CD4-positive, alpha-beta T cell treated with Interleukin-4 for 1 hour (primary cell): ENCODE data around the gene MED13.
"Not testable (repeated sequence)": the region's sequence is repeated elsewhere in the genome, so short reads cannot be mapped to it uniquely, and the experiment has no call there.

ENCODE experiments used
- DNase-seq, 2 donors: peaks; one replicate each; pipeline ENCODE4 v3.0.0-alpha.2; 2020 to 2022

MED13 gene

DNA sequence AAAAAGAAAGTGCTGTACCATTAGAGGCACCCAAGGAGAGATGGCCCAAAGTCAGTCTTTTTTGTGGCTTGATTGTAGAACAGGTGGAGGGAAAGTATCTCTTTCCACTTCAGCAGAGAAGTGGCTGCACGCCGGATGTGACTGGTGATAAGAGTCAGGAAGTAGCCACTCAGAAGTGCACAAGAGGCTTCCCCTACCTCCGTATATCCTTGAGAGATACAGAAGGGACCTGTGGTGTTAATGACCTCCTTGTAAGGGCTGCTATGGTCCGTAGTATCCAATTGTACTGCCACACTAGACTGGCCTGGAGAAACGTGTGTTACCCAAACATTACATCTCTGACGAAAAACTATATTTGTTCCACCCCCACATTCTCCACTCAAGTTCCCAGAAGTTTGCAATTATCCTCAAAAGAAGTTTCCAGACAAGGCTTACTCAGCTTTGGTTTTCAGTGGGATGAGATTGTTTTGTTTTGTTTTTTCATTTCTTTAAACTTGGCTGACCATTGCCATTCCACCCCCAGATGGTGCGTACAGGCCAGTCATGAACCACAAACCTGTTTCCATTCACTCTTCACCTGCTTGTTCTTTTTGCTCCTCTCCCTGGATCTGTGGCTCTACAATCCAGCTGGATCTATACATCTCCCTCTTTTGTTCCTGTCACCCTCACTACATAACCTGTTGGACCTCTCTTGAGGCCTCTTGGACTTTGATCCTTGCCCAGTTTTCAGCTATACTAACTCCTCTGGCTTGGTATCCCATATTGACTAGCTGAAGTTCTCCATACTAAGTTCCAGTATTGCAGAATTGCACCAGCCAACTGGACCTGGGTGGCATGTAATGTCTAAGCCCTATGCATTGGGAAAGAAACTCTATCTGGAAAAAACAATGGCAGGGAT, 20.7 kb upstream of the MED13 start:
- DNase-seq: no peak

- DNase-seq: no peak
These were observed 19.5 kb upstream of the MED13 start for GRCh38 chr17:62084585-62084984.

DNA sequence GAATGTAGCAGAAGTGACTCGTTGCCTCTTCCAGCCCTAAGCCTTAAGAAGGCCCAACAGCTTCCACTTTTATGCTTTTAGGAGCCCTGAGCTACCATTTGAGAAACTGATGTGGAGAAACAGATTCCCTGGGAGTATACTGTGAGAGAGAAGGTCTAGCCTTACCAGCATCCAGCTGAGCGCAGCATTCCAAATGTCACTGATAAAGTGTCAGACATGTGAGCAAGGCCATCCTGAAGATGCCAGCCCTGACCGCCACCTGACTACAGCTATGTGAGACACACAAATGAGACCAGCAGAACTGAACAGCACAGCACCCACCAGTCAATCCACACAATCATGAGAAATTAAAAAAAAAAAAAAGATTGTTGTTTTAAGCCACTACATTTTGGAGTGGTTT, 18.6 kb upstream of the MED13 start:
- DNase-seq: no peak

GRCh38 chr17:62080647-62081046, 15.6 kb upstream of the MED13 start:
- DNase-seq: no peak

DNA sequence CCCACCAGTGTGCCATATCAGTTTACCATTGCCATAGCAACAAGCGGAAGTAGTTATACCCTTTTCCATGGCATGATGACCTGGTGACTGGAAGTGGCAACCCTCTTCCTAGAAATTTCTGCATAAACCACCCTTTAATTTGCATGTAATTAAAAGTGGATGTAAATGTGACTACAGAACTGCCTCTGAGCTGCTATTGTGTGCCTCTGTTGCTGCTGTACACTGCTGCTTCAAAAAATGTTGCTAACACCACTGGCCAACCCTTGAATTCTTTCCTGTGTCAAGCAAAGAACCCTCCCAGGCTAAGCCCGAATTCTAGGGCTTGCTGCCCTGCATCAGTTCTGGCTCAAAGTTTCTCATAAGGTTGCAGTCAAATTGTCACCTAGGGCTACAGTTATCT, 12.9 kb upstream of the MED13 start:
- no peak for DNase-seq

DNA sequence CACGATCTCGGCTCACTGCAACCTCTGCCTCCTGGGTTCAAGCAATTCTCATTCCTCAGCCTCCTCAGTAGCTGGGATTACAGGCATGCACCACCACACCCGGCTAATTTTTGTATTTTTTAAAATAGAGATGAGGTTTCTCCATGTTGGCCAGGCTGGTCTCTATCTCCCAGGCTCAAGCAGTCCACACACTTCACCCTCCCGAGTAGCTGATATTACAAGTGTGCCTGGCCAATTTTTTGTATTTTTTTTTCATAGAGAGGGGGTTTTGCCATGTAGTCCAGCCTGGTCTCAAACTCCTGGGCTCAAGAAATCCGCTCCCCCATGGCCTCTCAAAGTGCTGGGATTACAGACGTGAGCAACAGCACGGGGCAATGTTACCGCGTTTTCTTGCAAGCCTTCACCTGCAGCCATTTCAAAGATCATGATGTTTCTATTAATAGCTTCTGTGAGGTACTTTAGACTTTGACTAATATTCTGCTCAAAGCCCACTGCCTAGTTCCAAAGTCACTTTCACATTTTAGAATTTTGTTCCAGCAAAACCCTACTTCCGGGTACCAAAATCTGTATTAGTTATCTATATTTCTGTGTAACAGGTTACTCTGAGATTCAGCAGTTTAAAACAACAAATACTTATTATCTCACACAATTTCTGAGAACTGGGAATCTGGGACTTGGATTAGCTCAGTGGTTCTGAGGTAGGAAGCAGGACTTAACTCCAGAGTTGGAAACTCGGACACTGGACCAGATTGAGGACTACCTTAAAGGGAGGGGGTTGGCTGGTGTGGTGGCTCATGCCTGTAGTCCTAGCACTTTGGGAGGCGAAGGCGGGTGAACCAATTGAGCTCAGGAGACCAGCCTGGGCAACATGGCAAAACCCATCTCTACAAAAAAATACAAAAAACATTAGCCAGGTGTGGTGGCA, 12.0 kb upstream of the MED13 start:
- DNase-seq: no peak

- no peak for DNase-seq
These were observed 10.3 kb upstream of the MED13 start for GRCh38 chr17:62075308-62075815.

- no peak for DNase-seq
These were observed 8.9 kb upstream of the MED13 start for GRCh38 chr17:62073993-62074392.

GRCh38 chr17:62072855-62073254, 7.8 kb upstream of the MED13 start:
- DNase-seq: not testable (repeated sequence)

DNA sequence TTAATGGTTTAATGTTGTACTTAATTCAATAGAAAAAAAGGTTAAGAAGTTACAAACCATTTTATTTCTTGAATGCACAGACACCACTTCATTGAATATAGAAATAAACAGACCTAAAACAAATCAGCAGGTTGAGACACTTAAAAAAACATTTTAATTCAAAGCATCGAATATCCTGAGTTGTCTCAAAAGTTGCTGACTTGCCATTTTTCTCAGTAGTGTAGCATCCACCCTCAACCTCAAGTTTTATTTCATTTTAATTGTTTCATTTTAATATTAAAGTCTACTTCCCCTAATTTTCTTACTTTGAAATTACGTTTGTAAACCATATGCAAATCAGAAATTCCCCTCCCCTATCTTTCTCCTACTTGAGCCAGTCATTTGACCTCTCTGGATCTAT, 5.8 kb upstream of the MED13 start:
- no peak for DNase-seq

- DNase-seq: no peak
These were observed 2.4 kb upstream of the MED13 start for GRCh38 chr17:62067165-62068145.

DNA sequence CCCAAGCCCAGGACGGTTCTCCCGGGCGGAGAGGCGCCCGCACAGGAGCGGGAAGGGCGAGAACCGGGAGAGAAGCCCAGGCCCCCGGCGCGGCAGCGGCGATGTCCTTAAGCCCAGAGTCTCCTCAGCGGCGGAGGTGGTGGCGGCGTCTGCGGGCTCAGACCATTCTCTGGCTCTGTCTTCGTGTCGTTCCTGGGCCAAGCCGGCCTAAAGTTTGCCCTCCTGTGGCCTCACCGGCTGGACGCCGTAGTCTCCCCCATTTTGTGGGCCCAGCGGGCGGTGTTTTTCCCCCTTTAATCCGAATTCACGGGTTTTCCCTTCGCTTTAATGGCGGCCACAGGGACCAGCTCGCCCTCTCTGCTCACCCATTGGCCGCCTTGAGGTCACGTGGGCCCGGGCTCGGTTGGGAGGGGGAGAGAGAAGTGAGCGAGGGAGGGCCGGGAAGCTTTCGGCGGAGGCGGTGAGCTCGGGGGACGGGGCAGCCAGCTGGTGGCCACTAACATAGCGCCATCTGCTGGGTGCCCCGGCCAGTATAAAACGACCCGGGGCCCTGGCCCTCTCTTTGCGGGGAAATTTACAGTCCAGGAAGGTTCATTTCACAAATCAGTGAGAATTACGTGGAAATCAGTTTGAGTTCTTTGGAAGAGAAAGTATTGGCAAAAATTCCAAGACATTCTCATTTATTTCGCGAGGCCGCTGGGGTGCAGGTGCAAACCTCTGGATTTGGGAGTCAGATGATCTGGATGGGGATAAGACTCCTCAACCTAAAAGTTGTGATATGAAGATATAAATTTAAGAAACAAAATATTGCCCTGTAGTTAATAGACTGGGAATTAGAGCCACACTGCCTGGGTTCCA, 762 bp upstream of the MED13 start:
- DNase-seq: peak; percentile 98 to 99

GRCh38 chr17:62064029-62064790, 868 bp downstream of the MED13 start:
- DNase-seq: peak in 1 of 2 donors; percentile 55

GRCh38 chr17:62062944-62063343, 2.1 kb downstream of the MED13 start:
- DNase-seq: no peak

GRCh38 chr17:62062302-62062701, 2.8 kb downstream of the MED13 start:
- DNase-seq: no peak

- DNase-seq: no peak
These were observed 5.7 kb downstream of the MED13 start for GRCh38 chr17:62059414-62059813.

DNA sequence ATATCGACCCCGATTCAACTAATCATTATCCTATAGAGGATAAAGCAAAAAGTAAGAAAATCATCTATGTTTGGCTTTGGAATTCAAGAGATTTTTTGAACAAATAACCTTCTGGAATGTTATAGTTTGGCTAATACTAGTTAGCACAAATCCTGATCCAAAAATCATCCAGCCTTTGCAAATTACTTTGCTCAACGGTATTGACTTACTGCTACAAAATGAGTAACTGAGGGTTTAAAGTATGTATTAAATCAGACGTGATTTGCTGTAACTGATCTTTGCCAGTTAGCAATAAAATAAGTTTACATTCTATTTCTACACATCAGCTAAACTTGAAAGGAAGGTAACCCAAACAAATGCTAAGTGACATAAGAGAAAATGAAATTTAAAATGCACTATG, 6.5 kb downstream of the MED13 start:
- no peak for DNase-seq

DNA sequence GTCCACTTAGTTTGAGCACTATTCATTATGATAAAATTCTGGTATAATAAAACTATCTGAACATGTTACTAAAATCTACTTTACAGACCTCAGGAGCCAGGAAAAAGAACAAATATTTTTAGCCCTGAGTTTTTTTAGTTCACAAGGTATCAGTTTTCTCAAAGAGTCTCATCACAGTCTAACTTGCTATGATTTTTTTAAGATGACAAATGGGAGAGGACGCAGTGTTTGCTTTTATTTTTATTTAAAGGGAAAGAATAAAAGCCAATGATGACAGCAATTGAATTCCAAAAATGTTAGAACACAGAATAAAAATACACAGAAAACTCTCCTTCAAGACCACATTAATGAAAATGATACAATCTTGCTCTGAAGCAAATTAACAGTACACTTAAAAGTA, 7.4 kb downstream of the MED13 start:
- no peak for DNase-seq

DNA sequence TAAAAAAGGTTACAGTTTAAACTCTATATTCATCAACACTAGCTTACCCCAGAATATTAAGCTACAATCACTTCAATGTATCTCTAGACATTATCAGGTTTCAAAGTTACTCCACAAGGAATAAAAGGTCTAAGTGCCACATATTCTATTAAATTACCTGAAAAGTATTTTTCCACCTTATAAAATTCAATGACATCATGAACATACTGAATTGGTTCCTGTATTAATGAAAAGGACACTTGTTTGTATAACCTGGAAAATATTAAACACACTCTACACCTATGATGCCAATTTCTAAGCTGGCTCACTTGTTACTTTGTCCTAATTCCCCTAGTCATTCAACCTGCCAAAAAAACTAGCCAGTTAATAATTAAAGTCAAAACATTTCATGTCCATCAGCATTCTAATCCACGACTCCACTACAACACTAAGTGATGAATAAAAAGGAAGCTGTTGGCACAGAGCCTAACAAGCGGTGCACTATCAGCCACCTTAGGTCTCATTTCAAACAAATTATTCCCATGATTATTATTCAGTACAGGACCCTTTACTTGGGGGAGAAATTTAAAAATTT, 12.2 kb downstream of the MED13 start:
- DNase-seq: no peak

- no peak for DNase-seq
These were observed 14.0 kb downstream of the MED13 start for GRCh38 chr17:62051053-62051452.
